Osteoblast (primary cell): ENCODE data around the gene DHFR. TPM values are rescaled to one million over a fixed set of nuclear protein-coding genes. Genes with fewer than 3 reads are reported as not detected.
"Not testable (repeated sequence)": the region's sequence is repeated elsewhere in the genome, so short reads cannot be mapped to it uniquely, and the experiment has no call there.

ENCODE experiments used
- DNase-seq: peaks from one replicate; pipeline ENCODE4 v3.0.0; 2011; ENCODE audit warnings: low spot score, mixed read lengths; ENCODE audit not compliant: insufficient read length; ENCODE audit errors: missing footprints
- H2AFZ ChIP-seq: 2 replicates; pipeline ENCODE4 v1.6.0; 2011; ENCODE audit warnings: mild to moderate bottlenecking, low read length
- H3K27ac ChIP-seq: 2 replicates; pipeline ENCODE4 v1.5.1; 2011; ENCODE audit warnings: mild to moderate bottlenecking, low read depth, low read length, moderate library complexity
- H3K27me3 ChIP-seq: 2 replicates; pipeline ENCODE4 v1.6.0; 2012; ENCODE audit warnings: mild to moderate bottlenecking, control low read depth, inconsistent platforms, low read length, moderate library complexity; ENCODE audit not compliant: insufficient read depth
- H3K36me3 ChIP-seq: 2 replicates; pipeline ENCODE4 v1.5.1; 2011; ENCODE audit warnings: mild to moderate bottlenecking, low read length, control low read depth, moderate library complexity; ENCODE audit not compliant: insufficient read depth
- H3K4me1 ChIP-seq: 2 replicates; pipeline ENCODE4 v1.5.1; 2011; ENCODE audit warnings: mild to moderate bottlenecking, low read length, control low read depth, moderate library complexity; ENCODE audit not compliant: insufficient read depth
- H3K4me2 ChIP-seq: 2 replicates; pipeline ENCODE4 v1.6.0; 2011; ENCODE audit warnings: mild to moderate bottlenecking, low read length; ENCODE audit not compliant: insufficient read depth
- H3K4me3 ChIP-seq: fragments of 200-600 bp; sonication (generic); 3 replicates; pipeline ENCODE4 v1.5.1; 2012; ENCODE audit warnings: mild to moderate bottlenecking, low read length, inconsistent platforms; ENCODE audit not compliant: insufficient read depth
- H3K79me2 ChIP-seq: 2 replicates; pipeline ENCODE4 v1.6.0; 2012; ENCODE audit warnings: mild to moderate bottlenecking, low read length, control low read depth, inconsistent platforms; ENCODE audit not compliant: insufficient read depth
- H3K9me3 ChIP-seq: 2 replicates; pipeline ENCODE4 v1.5.1; 2011; ENCODE audit warnings: low read depth, low read length, control low read depth
- H4K20me1 ChIP-seq: 2 replicates; pipeline ENCODE4 v1.6.0; 2012; ENCODE audit warnings: mild to moderate bottlenecking, low read length, control low read depth; ENCODE audit not compliant: insufficient read depth
- total RNA-seq: library from RNA; depleted of rRNA; stranded (reverse); fragments of >200 nt; gene quantifications from 2 replicates; pipeline ENCODE4 v1.2.3, GENCODE V29; 2012
- TF ChIP-seq, protein P1 (sequence below): IDR thresholded peaks from 2 replicates; pipeline ENCODE4 v1.5.1; 2011; ENCODE audit warnings: mild to moderate bottlenecking, low read depth, low read length, moderate library complexity; ENCODE audit errors: extremely low read depth

The DHFR gene
- total RNA-seq, 1 donor: 15.2 TPM

- H3K27ac ChIP-seq: no peak overlapping the region
- peaks cover 39% of the 10 kb centered on the region for H3K79me2 ChIP-seq
- no peaks in the 10 kb centered on the region for H3K27me3 ChIP-seq
- no peak for DNase-seq
- no peak overlapping the region for H2AFZ ChIP-seq
- TF ChIP-seq, protein P1, sequence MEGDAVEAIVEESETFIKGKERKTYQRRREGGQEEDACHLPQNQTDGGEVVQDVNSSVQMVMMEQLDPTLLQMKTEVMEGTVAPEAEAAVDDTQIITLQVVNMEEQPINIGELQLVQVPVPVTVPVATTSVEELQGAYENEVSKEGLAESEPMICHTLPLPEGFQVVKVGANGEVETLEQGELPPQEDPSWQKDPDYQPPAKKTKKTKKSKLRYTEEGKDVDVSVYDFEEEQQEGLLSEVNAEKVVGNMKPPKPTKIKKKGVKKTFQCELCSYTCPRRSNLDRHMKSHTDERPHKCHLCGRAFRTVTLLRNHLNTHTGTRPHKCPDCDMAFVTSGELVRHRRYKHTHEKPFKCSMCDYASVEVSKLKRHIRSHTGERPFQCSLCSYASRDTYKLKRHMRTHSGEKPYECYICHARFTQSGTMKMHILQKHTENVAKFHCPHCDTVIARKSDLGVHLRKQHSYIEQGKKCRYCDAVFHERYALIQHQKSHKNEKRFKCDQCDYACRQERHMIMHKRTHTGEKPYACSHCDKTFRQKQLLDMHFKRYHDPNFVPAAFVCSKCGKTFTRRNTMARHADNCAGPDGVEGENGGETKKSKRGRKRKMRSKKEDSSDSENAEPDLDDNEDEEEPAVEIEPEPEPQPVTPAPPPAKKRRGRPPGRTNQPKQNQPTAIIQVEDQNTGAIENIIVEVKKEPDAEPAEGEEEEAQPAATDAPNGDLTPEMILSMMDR: no peak
- no peaks in the 10 kb centered on the region for H4K20me1 ChIP-seq
- H3K9me3 ChIP-seq: no peaks in the 10 kb centered on the region
- no peak overlapping the region for H3K4me2 ChIP-seq
- no peak overlapping the region for H3K4me3 ChIP-seq
- peaks cover 24% of the 10 kb centered on the region for H3K36me3 ChIP-seq
- peaks cover 3% of the 10 kb centered on the region for H3K4me1 ChIP-seq
These were observed 10.3 kb upstream of the DHFR start for GRCh38 chr5:80665057-80665456.

DNA sequence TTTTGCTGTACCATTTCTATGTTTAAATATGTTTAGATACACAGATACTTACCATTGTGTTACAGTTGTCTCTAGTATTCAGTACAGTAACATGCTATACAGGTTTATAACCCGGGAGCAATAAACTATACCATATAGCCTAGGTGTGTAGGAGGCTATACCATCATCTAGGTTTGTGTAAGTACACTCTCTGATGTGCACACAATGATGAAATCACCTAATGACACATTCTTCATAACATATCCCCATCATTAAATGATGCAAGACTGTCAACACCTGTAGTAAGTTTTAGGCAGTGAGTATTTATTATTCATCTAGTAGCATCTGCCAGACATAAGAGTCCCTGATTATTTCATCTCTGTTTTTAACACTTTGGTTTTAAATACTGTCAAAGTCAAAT is 7.3 kb upstream of the DHFR start:
- no peak for DNase-seq
- peaks cover 33% of the 10 kb centered on the region for H3K36me3 ChIP-seq
- no peaks in the 10 kb centered on the region for H4K20me1 ChIP-seq
- peaks cover 39% of the 10 kb centered on the region for H3K79me2 ChIP-seq
- H3K9me3 ChIP-seq: no peaks in the 10 kb centered on the region
- no peak overlapping the region for H3K4me3 ChIP-seq
- H3K4me2 ChIP-seq: no peak overlapping the region
- H3K4me1 ChIP-seq: peaks cover 12% of the 10 kb centered on the region
- H3K27ac ChIP-seq: no peak overlapping the region
- no peaks in the 10 kb centered on the region for H3K27me3 ChIP-seq
- no peak overlapping the region for H2AFZ ChIP-seq
- TF ChIP-seq, protein P1: no peak

- H3K4me1 ChIP-seq: peaks cover 19% of the 10 kb centered on the region
- not testable (repeated sequence) for DNase-seq, H3K4me3 ChIP-seq, H3K4me2 ChIP-seq, H4K20me1 ChIP-seq, H2AFZ ChIP-seq, H3K9me3 ChIP-seq, H3K27me3 ChIP-seq
- peaks cover 48% of the 10 kb centered on the region for H3K79me2 ChIP-seq
- H3K36me3 ChIP-seq: peaks cover 33% of the 10 kb centered on the region
- H3K27ac ChIP-seq: peak overlapping the region; percentile 55
These were observed 5.9 kb upstream of the DHFR start for GRCh38 chr5:80660661-80661060.

DNA sequence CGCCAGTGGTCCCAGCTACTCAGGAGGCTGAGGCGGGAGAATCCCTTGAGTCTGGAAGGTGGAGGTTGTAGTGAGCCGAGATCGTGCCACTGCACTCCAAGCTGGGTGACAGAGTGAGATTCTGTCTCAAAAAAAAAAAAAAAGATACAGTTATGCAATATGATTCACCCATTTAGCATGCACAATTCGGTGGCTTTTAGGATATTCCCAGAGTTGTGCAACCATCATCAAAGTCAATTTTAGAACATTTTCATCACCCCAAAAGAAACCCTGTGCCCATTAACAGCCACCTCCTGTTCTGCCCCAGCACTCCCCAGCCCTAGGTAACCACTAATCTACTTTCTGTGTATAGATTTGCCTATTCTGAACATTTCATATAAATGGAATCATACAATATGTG is 4.3 kb upstream of the DHFR start:
- TF ChIP-seq, protein P1: no peak
- peaks cover 20% of the 10 kb centered on the region for H3K36me3 ChIP-seq
- H2AFZ ChIP-seq: no peak overlapping the region
- peaks cover 2% of the 10 kb centered on the region for H4K20me1 ChIP-seq
- H3K27ac ChIP-seq: peak overlapping the region; percentile 57
- H3K9me3 ChIP-seq: no peaks in the 10 kb centered on the region
- peaks cover 25% of the 10 kb centered on the region for H3K4me1 ChIP-seq
- no peak overlapping the region for H3K4me2 ChIP-seq
- no peak for DNase-seq
- no peaks in the 10 kb centered on the region for H3K27me3 ChIP-seq
- H3K79me2 ChIP-seq: peaks cover 45% of the 10 kb centered on the region
- no peak overlapping the region for H3K4me3 ChIP-seq

- Histone ChIP-seq H3K36me3 (peaks cover 15% of the 10 kb centered on the region), H3K4me1 (peaks cover 35% of the 10 kb centered on the region), H3K27ac (peak overlapping the region; percentile 65), H3K27me3 (no peaks in the 10 kb centered on the region), H3K4me2 (peak overlapping the region; percentile 86), H3K4me3 (no peak overlapping the region), H4K20me1 (peaks cover 13% of the 10 kb centered on the region), H3K79me2 (peaks cover 37% of the 10 kb centered on the region), H2AFZ (no peak overlapping the region), H3K9me3 (no peaks in the 10 kb centered on the region)
- TF ChIP-seq, protein P1: peak; percentile 19
- no peak for DNase-seq
These were observed 1.6 kb upstream of the DHFR start for GRCh38 chr5:80656425-80656824.
